ENCODE results near the gene TSHZ2.

DNA sequence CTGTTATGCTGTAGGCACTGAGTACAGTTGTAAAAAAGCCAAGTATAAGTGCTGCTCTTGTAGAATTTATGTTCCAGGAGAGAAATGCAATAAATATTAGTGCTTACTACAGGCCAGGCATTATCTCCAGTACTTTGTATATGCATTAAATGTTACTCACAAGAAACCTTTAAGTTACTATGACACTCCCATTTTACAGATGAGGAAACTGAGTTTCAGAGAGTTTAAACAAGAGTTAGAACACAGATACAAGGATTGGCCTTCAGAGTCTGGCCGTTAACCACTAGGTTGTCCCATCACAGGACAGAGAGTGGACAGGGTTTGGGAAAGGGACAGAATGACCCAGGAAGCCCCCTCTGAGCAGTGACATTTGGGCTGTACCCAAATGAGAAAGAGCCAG lies 347.0 kb downstream of the TSHZ2 start:
- TF ChIP-seq POLR2A (IDR thresholded peaks at IDR 0.05; ENCODE audit: low read depth, low read length) (no peak), MXI1 (IDR thresholded peaks at IDR 0.05; ENCODE audit: borderline replicate concordance, low read depth, low read length) (no peak), RAD21 (IDR thresholded peaks at IDR 0.05; ENCODE audit: low read length) (no peak), RFX5 (IDR thresholded peaks at IDR 0.05; ENCODE audit: low read depth, low read length) (no peak), MAZ (IDR thresholded peaks at IDR 0.05; ENCODE audit: borderline replicate concordance, low read depth, low read length) (no peak), CHD1 (IDR thresholded peaks at IDR 0.05; ENCODE audit: low read depth, low read length) (no peak)
- TF ChIP-seq, protein P1, sequence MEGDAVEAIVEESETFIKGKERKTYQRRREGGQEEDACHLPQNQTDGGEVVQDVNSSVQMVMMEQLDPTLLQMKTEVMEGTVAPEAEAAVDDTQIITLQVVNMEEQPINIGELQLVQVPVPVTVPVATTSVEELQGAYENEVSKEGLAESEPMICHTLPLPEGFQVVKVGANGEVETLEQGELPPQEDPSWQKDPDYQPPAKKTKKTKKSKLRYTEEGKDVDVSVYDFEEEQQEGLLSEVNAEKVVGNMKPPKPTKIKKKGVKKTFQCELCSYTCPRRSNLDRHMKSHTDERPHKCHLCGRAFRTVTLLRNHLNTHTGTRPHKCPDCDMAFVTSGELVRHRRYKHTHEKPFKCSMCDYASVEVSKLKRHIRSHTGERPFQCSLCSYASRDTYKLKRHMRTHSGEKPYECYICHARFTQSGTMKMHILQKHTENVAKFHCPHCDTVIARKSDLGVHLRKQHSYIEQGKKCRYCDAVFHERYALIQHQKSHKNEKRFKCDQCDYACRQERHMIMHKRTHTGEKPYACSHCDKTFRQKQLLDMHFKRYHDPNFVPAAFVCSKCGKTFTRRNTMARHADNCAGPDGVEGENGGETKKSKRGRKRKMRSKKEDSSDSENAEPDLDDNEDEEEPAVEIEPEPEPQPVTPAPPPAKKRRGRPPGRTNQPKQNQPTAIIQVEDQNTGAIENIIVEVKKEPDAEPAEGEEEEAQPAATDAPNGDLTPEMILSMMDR (conservative IDR thresholded peaks at IDR 0.05; ENCODE audit: low read depth, low read length), result no peak
- TF ChIP-seq, protein P2, sequence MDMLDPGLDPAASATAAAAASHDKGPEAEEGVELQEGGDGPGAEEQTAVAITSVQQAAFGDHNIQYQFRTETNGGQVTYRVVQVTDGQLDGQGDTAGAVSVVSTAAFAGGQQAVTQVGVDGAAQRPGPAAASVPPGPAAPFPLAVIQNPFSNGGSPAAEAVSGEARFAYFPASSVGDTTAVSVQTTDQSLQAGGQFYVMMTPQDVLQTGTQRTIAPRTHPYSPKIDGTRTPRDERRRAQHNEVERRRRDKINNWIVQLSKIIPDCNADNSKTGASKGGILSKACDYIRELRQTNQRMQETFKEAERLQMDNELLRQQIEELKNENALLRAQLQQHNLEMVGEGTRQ (IDR thresholded peaks at IDR 0.05; ENCODE audit: low read depth, low read length), result no peak
- TF ChIP-seq, protein P3, sequence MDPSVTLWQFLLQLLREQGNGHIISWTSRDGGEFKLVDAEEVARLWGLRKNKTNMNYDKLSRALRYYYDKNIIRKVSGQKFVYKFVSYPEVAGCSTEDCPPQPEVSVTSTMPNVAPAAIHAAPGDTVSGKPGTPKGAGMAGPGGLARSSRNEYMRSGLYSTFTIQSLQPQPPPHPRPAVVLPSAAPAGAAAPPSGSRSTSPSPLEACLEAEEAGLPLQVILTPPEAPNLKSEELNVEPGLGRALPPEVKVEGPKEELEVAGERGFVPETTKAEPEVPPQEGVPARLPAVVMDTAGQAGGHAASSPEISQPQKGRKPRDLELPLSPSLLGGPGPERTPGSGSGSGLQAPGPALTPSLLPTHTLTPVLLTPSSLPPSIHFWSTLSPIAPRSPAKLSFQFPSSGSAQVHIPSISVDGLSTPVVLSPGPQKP (IDR thresholded peaks at IDR 0.05; ENCODE audit: borderline replicate concordance, low read depth, low read length), result no peak

Data from IMR-90 (cell line).